HCT116 (cell line): ENCODE data around the gene MPEG1.

Experiments used
- CTCF ChIP-seq, 3 experiments: fragments of 200-600 bp in 1 of 3; sonication (generic) in 1 of 3; IDR thresholded peaks in 2 of 3; conservative IDR thresholded peaks in 1 of 3; 2 replicates each; pipeline ENCODE4 v1.5.1; 2012 to 2017; ENCODE audit warnings: low read depth in 2 of 3, low read length in 2 of 3, antibody characterized with exemption in 1 of 3, borderline replicate concordance in 1 of 3, control low read depth in 1 of 3, mild to moderate bottlenecking in 1 of 3, mixed read lengths in 1 of 3, mixed run types in 1 of 3, moderate library complexity in 1 of 3; ENCODE audit not compliant: insufficient read depth in 1 of 3
- EZH2 ChIP-seq: fragments of 200-600 bp; sonication (generic); IDR thresholded peaks from 2 replicates; pipeline ENCODE4 v1.6.1; 2017; ENCODE audit warnings: antibody characterized with exemption, mixed run types
- EZH2phosphoT487 ChIP-seq: fragments of 200-600 bp; IDR thresholded peaks from 2 replicates; pipeline ENCODE4 v1.6.1; 2018; ENCODE audit warnings: antibody characterized with exemption, borderline replicate concordance
- SP1 ChIP-seq: IDR thresholded peaks from 2 replicates; pipeline ENCODE4 v1.6.1; 2012; ENCODE audit warnings: low read depth

GRCh38 chr11:59218893-59219292 is 6.2 kb upstream of the MPEG1 start:
- TF ChIP-seq SP1, result no peak
- no peak for TF ChIP-seq EZH2
- TF ChIP-seq EZH2phosphoT487, result no peak
- no peak for TF ChIP-seq CTCF (IDR thresholded peaks at IDR 0.05 in 2 of 3, conservative IDR thresholded peaks at IDR 0.05 in 1 of 3; ENCODE audit: borderline replicate concordance in 1 of 3, insufficient read depth in 1 of 3, low read depth in 2 of 3, low read length in 2 of 3)
